Neural cell (in vitro differentiated cells): Measurements from ENCODE around the gene MT3. TPM values are rescaled to one million over a fixed set of nuclear protein-coding genes. Genes with fewer than 3 reads are reported as not detected.

Experiments
- H2AFZ ChIP-seq: fragments of 200-600, 300-800 bp; sonication (generic), shearing (Covaris generic); 2 replicates; pipeline ENCODE4 v1.6.0; 2014; ENCODE audit warnings: low read depth, mild to moderate bottlenecking, antibody characterized with exemption, low read length, moderate library complexity
- H3F3A ChIP-seq: fragments of 200-600 bp; shearing (Covaris generic); 2 replicates; pipeline ENCODE4 v1.6.1; 2016; ENCODE audit warnings: mild to moderate bottlenecking, moderate library complexity, mixed read lengths, antibody characterized with exemption, low read length; ENCODE audit not compliant: insufficient read depth, poor library complexity, severe bottlenecking
- H3K27ac ChIP-seq: fragments of 200-600, 300-800 bp; sonication (generic), shearing (Covaris generic); 2 replicates; pipeline ENCODE4 v1.5.1; 2014; ENCODE audit warnings: mild to moderate bottlenecking, low read length, moderate library complexity
- H3K27me3 ChIP-seq: fragments of 300-800, 200-600 bp; sonication (generic), shearing (Covaris generic); 2 replicates; pipeline ENCODE4 v1.6.0; 2014; ENCODE audit warnings: mild to moderate bottlenecking, low read depth, low read length, moderate library complexity; ENCODE audit not compliant: insufficient read depth
- H3K36me3 ChIP-seq: fragments of 300-800, 200-600 bp; sonication (generic), shearing (Covaris generic); 2 replicates; pipeline ENCODE4 v1.5.1; 2014; ENCODE audit warnings: mild to moderate bottlenecking, antibody characterized with exemption, low read length, moderate library complexity; ENCODE audit not compliant: insufficient read depth
- H3K4me2 ChIP-seq: fragments of 300-800, 200-600 bp; sonication (generic), shearing (Covaris generic); 2 replicates; pipeline ENCODE4 v1.6.0; 2014; ENCODE audit warnings: mild to moderate bottlenecking, low read length
- H3K4me3 ChIP-seq: fragments of 300-800, 200-600 bp; sonication (generic), shearing (Covaris generic); 2 replicates; pipeline ENCODE4 v1.5.1; 2014; ENCODE audit warnings: mild to moderate bottlenecking, low read length, moderate library complexity
- H3K79me2 ChIP-seq: fragments of 200-600 bp; shearing (Covaris generic); replicated peaks from 2 replicates; pipeline ENCODE4 v1.6.0; 2014; ENCODE audit warnings: mild to moderate bottlenecking, low read length, moderate library complexity; ENCODE audit not compliant: insufficient read depth
- H3K9ac ChIP-seq: fragments of 300-800, 200-600 bp; sonication (generic), shearing (Covaris generic); 2 replicates; pipeline ENCODE4 v1.6.1; 2016; ENCODE audit warnings: mild to moderate bottlenecking, low read length, mixed read lengths
- H3K9me2 ChIP-seq: fragments of 200-600 bp; shearing (Covaris generic); 2 replicates; pipeline ENCODE4 v1.6.1; 2016; ENCODE audit warnings: mild to moderate bottlenecking, low read length, mixed read lengths; ENCODE audit not compliant: insufficient read depth
- H3K9me3 ChIP-seq: fragments of 200-600, 300-800 bp; sonication (generic), shearing (Covaris generic); 2 replicates; pipeline ENCODE4 v1.6.1; 2016; ENCODE audit warnings: mild to moderate bottlenecking, mixed run types, low read length, moderate library complexity, mixed read lengths
- H4K20me1 ChIP-seq: fragments of 200-600 bp; shearing (Covaris generic); 2 replicates; pipeline ENCODE4 v1.6.1; 2016; ENCODE audit warnings: mild to moderate bottlenecking, mixed run types; ENCODE audit not compliant: insufficient read depth
- EP300 ChIP-seq: fragments of 450-650 bp; conservative IDR thresholded peaks from 2 replicates; pipeline ENCODE4 v1.6.1; 2014; ENCODE audit warnings: antibody characterized with exemption, mild to moderate bottlenecking, moderate library complexity; ENCODE audit not compliant: poor library complexity, severe bottlenecking
- EZH2 ChIP-seq: fragments of 200-600, 300-800 bp; shearing (Covaris generic), sonication (generic); IDR thresholded peaks from 2 replicates; pipeline ENCODE4 v1.6.1; 2014; ENCODE audit warnings: antibody characterized with exemption, low read length, borderline replicate concordance, mild to moderate bottlenecking; ENCODE audit not compliant: insufficient read depth, poor library complexity, severe bottlenecking
- MXI1 ChIP-seq: fragments of 450-650 bp; conservative IDR thresholded peaks from 2 replicates; pipeline ENCODE4 v1.6.1; 2014; ENCODE audit warnings: antibody characterized with exemption, mild to moderate bottlenecking; ENCODE audit not compliant: poor library complexity, severe bottlenecking
- POLR2AphosphoS5 ChIP-seq: IDR thresholded peaks from 2 replicates; pipeline ENCODE4 v1.6.1; 2012
- RAD21 ChIP-seq: fragments of 450-650 bp; conservative IDR thresholded peaks from 2 replicates; pipeline ENCODE4 v1.6.1; 2014; ENCODE audit warnings: antibody characterized with exemption, mild to moderate bottlenecking, moderate library complexity
- SMC3 ChIP-seq: fragments of 450-650 bp; conservative IDR thresholded peaks from 2 replicates; pipeline ENCODE4 v1.6.1; 2014; ENCODE audit warnings: antibody characterized with exemption, mild to moderate bottlenecking, moderate library complexity; ENCODE audit not compliant: poor library complexity
- TAF1 ChIP-seq: IDR thresholded peaks from 2 replicates; pipeline ENCODE4 v1.6.1; 2012; ENCODE audit warnings: low read depth
- polyA plus RNA-seq: library from polyadenylated mRNA; depleted of rRNA; stranded (reverse); fragments of >200 nt; gene quantifications from 2 replicates; pipeline ENCODE4 v1.2.3, GENCODE V29; 2014
- TF ChIP-seq, protein P1 (sequence below): fragments of 450-650 bp; IDR thresholded peaks from 2 replicates; pipeline ENCODE4 v1.5.1; 2014; ENCODE audit warnings: antibody characterized with exemption, mild to moderate bottlenecking, moderate library complexity; ENCODE audit not compliant: poor library complexity, severe bottlenecking
- TF ChIP-seq, protein P2 (sequence below): IDR thresholded peaks from 2 replicates; pipeline ENCODE4 v1.6.1; 2012; ENCODE audit warnings: borderline replicate concordance

The MT3 gene
- polyA plus RNA-seq, 1 donor from 2014 or later: 1.9 TPM

DNA sequence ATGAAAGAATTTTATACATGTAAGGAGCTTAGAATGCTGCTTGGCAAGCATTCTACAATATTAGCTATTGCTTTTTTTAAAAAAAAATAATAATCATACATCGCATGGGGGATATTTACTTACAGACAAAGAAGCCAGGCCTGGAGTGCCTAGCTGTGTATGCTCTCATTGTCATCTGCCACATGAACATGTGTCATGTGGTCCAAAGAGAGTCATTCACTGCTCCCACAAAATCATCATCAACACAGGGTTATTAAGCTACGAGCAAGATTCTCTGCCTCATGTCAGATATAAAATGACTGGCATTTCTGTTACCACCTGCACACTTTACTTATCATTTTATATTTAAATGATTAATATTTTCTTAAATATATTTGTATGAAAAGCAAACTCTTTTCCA, 34.3 kb downstream of the MT3 start (continued):
- TF ChIP-seq RAD21 (no peak), POLR2AphosphoS5 (no peak)

DNA sequence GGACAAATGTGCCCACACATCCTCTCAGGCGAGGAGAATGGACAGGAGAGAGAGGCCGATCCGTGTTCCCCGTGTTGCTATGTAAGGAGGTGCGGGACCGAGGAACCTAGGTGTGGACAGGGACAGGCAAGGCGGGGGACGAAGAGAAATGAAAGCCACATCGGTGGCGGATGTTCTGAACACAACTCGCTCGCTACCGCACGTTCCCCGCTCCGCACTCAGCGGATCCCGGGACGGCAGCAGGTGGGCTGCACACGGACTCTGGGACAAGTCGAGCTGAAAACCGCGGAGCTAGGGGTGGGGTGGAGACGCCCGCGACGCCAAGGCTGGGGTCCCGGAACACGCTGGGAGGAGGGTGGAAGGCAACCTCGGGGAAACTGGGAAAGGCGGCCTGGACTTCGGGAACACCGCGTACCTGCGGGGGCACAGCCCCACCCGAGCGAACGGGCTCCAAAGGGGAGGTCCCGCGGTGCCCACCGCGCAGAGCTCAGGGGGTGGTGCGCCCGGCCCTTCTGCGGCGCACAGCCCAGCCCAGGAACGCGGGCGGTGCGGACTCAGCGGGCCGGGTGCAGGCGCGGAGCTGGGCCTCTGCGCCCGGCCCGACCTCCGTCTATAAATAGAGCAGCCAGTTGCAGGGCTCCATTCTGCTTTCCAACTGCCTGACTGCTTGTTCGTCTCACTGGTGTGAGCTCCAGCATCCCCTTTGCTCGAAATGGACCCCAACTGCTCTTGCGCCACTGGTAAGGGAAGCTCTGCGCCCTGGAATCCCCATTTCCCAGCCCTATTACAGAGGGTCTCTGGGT, 36.0 kb downstream of the MT3 start, which contains the start of gene MT1E:
TSS of gene MT1E (plus strand) at position 642 of the 803 bp plus-strand sequence. CDS start at position 713, 71 bp downstream.
- Histone ChIP-seq H2AFZ (no peak within 1 kb of the TSS), H3K4me3 (peak within 1 kb of the TSS; percentile 65), H3K79me2 (no peaks in the 10 kb centered on the region), H3K9me2 (no peaks in the 10 kb centered on the region), H3K36me3 (no peaks in the 10 kb centered on the region), H3K9me3 (no peaks in the 10 kb centered on the region), H3K27me3 (peaks cover 69% of the 10 kb centered on the region), H3F3A (no peaks in the 10 kb centered on the region), H3K4me2 (peak within 1 kb of the TSS; percentile 28), H4K20me1 (no peaks in the 10 kb centered on the region), H3K27ac (no peak within 1 kb of the TSS), H3K9ac (no peak within 1 kb of the TSS)
- no peak for TF ChIP-seq MXI1
- TF ChIP-seq EZH2: peak; percentile 20

DNA sequence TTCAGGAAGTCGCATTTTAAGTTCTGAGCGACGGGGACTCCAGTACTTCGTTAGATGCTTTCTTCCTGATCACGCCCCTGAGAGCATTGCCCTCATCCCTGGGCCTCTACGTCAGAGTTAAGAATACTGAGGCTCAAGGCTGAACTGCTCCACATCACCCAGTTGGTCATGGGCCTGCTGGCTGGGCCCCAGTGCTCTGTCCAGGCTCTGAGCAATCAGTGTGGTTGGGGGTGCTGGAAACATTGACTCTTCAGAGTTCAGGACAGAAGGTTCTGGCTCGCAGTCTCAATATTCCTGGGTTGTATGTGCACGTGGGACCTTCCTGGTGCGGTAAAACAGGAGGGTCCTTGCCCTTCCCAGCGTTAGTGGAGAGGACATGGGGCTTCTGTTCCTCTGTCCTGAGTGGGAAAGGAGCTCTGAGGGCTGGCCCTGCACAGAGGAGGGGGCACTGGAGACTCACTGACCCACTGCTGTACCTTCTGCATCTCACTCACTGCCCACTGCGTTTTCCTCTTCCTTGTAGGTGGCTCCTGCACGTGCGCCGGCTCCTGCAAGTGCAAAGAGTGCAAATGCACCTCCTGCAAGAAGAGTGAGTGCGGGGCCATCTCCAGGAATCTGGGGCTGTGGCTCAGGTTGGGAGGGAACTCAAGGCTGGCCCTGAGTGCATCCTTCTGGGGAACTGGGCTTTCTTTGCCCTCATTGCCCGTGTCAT, 36.8 kb downstream of the MT3 start:
- Histone ChIP-seq H3K9me3 (no peaks in the 10 kb centered on the region), H3K4me2 (no peak overlapping the region), H3K36me3 (no peaks in the 10 kb centered on the region), H3K79me2 (no peaks in the 10 kb centered on the region), H2AFZ (no peak overlapping the region), H3F3A (no peaks in the 10 kb centered on the region), H3K9ac (no peak overlapping the region), H3K4me3 (peak overlapping the region; percentile 65), H3K27ac (no peak overlapping the region), H4K20me1 (no peaks in the 10 kb centered on the region), H3K27me3 (peaks cover 75% of the 10 kb centered on the region), H3K9me2 (no peaks in the 10 kb centered on the region)
- TF ChIP-seq EP300: no peak
- TF ChIP-seq MXI1: no peak
- TF ChIP-seq POLR2AphosphoS5: no peak
- TF ChIP-seq RAD21: no peak
- no peak for TF ChIP-seq EZH2
- TF ChIP-seq, protein P1, sequence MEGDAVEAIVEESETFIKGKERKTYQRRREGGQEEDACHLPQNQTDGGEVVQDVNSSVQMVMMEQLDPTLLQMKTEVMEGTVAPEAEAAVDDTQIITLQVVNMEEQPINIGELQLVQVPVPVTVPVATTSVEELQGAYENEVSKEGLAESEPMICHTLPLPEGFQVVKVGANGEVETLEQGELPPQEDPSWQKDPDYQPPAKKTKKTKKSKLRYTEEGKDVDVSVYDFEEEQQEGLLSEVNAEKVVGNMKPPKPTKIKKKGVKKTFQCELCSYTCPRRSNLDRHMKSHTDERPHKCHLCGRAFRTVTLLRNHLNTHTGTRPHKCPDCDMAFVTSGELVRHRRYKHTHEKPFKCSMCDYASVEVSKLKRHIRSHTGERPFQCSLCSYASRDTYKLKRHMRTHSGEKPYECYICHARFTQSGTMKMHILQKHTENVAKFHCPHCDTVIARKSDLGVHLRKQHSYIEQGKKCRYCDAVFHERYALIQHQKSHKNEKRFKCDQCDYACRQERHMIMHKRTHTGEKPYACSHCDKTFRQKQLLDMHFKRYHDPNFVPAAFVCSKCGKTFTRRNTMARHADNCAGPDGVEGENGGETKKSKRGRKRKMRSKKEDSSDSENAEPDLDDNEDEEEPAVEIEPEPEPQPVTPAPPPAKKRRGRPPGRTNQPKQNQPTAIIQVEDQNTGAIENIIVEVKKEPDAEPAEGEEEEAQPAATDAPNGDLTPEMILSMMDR: no peak
- TF ChIP-seq TAF1: no peak
- TF ChIP-seq, protein P2, sequence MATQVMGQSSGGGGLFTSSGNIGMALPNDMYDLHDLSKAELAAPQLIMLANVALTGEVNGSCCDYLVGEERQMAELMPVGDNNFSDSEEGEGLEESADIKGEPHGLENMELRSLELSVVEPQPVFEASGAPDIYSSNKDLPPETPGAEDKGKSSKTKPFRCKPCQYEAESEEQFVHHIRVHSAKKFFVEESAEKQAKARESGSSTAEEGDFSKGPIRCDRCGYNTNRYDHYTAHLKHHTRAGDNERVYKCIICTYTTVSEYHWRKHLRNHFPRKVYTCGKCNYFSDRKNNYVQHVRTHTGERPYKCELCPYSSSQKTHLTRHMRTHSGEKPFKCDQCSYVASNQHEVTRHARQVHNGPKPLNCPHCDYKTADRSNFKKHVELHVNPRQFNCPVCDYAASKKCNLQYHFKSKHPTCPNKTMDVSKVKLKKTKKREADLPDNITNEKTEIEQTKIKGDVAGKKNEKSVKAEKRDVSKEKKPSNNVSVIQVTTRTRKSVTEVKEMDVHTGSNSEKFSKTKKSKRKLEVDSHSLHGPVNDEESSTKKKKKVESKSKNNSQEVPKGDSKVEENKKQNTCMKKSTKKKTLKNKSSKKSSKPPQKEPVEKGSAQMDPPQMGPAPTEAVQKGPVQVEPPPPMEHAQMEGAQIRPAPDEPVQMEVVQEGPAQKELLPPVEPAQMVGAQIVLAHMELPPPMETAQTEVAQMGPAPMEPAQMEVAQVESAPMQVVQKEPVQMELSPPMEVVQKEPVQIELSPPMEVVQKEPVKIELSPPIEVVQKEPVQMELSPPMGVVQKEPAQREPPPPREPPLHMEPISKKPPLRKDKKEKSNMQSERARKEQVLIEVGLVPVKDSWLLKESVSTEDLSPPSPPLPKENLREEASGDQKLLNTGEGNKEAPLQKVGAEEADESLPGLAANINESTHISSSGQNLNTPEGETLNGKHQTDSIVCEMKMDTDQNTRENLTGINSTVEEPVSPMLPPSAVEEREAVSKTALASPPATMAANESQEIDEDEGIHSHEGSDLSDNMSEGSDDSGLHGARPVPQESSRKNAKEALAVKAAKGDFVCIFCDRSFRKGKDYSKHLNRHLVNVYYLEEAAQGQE: no peak
- TF ChIP-seq SMC3: no peak
